ENCODE results near the gene HK1.
"Not testable (repeated sequence)": the region's sequence is repeated elsewhere in the genome, so short reads cannot be mapped to it uniquely, and the experiment has no call there.

Gene HK1

DNA sequence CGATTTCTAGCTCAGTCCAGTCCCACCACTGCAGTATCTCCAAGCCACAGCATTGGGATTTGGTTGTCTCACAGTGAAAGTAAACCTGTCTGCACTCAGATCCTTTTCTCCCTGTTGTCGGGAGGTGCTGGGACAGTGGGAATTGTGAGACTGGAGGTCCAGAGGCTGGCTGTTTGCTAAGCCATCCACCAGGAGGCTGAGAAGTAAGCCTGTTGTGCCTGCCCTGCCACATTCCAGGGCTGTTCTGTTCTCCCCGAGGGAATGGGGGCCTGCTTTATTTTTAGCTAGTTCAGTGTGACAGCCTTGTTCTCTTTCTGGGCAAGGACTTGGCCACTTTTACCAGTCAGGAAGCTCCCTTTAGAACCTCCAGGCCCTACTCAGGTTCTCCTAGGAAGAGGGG lies 54.9 kb downstream of the HK1 start:
- no peak overlapping the region for H3K27ac ChIP-seq (ENCODE audit: insufficient read depth, low read length, poor library complexity, severe bottlenecking)
- peaks cover 26% of the 10 kb centered on the region for H3K4me1 ChIP-seq (ENCODE audit: control insufficient read depth, insufficient read depth, low read length, poor library complexity, severe bottlenecking)
- no peak overlapping the region for H3K4me3 ChIP-seq (ENCODE audit: insufficient read depth, low read depth, low read length, poor library complexity, severe bottlenecking)

DNA sequence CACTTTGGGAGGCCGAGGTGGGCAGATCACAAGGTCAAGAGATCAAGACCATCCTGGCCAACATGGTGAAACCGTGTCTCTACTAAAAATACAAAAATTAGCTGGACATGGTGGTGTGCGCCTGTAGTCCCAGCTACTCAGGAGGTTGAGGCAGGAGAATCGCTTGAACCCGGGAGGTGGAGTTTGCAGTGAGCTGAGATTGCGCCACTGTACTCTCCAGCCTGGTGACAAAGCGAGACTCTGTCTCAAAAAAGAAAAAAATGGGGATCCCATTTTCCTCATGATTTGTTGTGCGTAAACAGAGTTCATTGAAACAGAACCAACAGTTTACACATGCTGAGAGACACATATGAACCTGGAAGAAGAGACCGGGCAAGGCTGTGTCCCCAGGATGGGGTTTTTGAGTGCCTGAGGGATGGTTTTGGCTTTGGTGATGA lies 55.6 kb downstream of the HK1 start:
- peaks cover 30% of the 10 kb centered on the region for H3K4me1 ChIP-seq (ENCODE audit: control insufficient read depth, insufficient read depth, low read length, poor library complexity, severe bottlenecking)
- not testable (repeated sequence) for H3K9me3 ChIP-seq (ENCODE audit: control insufficient read depth, low read length); H3K27me3 ChIP-seq (replicated peaks; ENCODE audit: control insufficient read depth, insufficient read depth, low read length, poor library complexity, severe bottlenecking); H3K27ac ChIP-seq (ENCODE audit: insufficient read depth, low read length, poor library complexity, severe bottlenecking); H3K36me3 ChIP-seq (ENCODE audit: control insufficient read depth, insufficient read depth, low read length); DNase-seq; H3K4me3 ChIP-seq (ENCODE audit: insufficient read depth, low read depth, low read length, poor library complexity, severe bottlenecking)

More for the DNA sequence above, 54.9 kb downstream of the HK1 start:
- no peaks in the 10 kb centered on the region for H3K9me3 ChIP-seq (ENCODE audit: control insufficient read depth, low read length)
- H3K27me3 ChIP-seq (replicated peaks; ENCODE audit: control insufficient read depth, insufficient read depth, low read length, poor library complexity, severe bottlenecking), result no peaks in the 10 kb centered on the region
- H3K36me3 ChIP-seq (ENCODE audit: control insufficient read depth, insufficient read depth, low read length), result no peaks in the 10 kb centered on the region
- DNase-seq, result no peak

DNA sequence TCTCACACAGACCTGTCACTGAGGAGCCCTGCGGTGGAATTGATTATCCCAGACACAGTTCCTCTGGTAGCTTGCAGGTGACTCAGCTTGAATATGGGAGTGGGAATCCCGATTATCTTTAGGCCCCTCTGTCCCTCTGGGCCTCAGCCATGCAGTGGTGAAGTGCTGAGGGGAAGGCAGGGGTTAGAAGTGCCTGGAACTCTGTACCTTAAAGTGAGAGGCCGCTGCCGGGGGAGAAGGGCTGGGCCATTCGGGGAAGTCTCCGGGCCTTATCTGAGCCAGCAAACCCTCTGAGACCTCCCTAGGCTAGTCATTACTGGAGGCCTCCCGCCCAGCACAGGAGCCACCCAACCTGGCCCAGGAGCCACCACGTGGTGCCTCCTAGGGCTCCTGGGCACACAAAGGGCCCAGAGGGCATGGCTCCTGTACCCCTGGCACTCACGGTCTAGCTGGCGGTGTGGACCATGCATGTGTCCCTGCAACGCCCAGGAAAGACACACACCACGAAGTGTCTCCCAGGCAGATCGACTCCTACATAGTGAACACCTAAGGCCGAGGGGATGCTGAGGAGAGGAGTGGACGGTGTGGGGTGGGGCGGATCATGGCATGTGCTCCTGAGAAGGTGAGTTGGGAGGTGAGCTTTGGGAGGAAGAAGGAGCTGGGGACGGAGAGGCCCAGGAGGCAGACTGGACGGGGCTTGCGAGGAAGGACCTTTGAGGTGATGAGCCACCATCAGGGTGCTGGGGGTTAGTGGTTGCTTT lies 56.2 kb downstream of the HK1 start:
- Histone ChIP-seq H3K27me3 (replicated peaks; ENCODE audit: control insufficient read depth, insufficient read depth, low read length, poor library complexity, severe bottlenecking) (no peaks in the 10 kb centered on the region), H3K9me3 (ENCODE audit: control insufficient read depth, low read length) (no peaks in the 10 kb centered on the region), H3K4me3 (ENCODE audit: insufficient read depth, low read depth, low read length, poor library complexity, severe bottlenecking) (peak overlapping the region; percentile 14), H3K4me1 (ENCODE audit: control insufficient read depth, insufficient read depth, low read length, poor library complexity, severe bottlenecking) (peaks cover 34% of the 10 kb centered on the region), H3K27ac (ENCODE audit: insufficient read depth, low read length, poor library complexity, severe bottlenecking) (peak overlapping the region; percentile 35), H3K36me3 (ENCODE audit: control insufficient read depth, insufficient read depth, low read length) (no peaks in the 10 kb centered on the region)
- DNase-seq, result no peak

DNA sequence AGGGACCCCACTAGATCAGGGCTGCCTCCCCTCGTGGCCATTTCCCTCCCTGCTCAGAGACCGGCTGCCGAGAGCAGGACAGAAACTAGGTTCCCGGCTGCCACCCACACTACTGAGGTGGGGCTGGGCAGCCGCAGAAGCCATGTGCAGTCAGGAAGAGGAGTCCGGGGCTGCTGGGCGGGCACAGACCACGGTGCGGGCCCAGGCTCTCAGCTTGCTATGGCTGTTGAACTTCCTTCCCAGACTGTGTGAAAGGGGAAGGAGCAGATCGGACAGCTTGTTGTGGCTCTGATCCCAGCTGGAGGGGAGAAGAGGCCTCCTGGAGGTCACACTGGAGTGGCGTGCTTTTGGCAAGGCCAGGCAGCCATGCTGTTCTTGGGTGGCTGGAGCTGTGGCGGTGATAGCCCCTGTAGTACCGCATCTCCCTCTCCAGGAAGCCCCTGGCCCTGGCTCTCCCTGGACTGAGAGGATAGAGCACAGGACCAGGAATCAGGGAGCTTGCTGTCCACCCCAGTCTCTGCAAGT lies 56.8 kb downstream of the HK1 start:
- H3K4me1 ChIP-seq (ENCODE audit: control insufficient read depth, insufficient read depth, low read length, poor library complexity, severe bottlenecking), result peaks cover 39% of the 10 kb centered on the region
- H3K27ac ChIP-seq (ENCODE audit: insufficient read depth, low read length, poor library complexity, severe bottlenecking), result peak overlapping the region; percentile 35
- no peak for DNase-seq
- H3K27me3 ChIP-seq (replicated peaks; ENCODE audit: control insufficient read depth, insufficient read depth, low read length, poor library complexity, severe bottlenecking), result no peaks in the 10 kb centered on the region
- H3K4me3 ChIP-seq (ENCODE audit: insufficient read depth, low read depth, low read length, poor library complexity, severe bottlenecking), result peak overlapping the region; percentile 14
- no peaks in the 10 kb centered on the region for H3K36me3 ChIP-seq (ENCODE audit: control insufficient read depth, insufficient read depth, low read length)
- no peaks in the 10 kb centered on the region for H3K9me3 ChIP-seq (ENCODE audit: control insufficient read depth, low read length)

DNA sequence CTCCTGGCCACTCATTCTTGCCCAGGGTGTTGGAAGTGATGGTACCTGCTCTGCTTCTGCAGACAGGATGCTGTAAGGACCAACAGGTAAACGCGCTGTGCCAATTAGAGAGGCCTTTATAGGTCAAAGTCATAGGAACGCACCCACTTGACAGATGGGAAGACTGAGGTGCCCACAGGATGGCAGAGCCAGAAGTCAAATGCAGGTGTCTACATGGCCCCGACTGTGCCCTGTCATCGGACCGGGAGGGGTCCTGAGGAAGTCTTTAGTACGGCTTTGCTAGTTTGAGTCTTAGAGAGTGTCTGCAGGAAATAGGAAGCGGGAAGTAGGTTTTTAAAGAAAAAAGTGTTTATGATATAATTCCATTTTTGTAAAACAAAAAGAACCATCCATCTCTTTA lies 57.3 kb downstream of the HK1 start:
- no peak overlapping the region for H3K4me3 ChIP-seq (ENCODE audit: insufficient read depth, low read depth, low read length, poor library complexity, severe bottlenecking)
- peaks cover 39% of the 10 kb centered on the region for H3K4me1 ChIP-seq (ENCODE audit: control insufficient read depth, insufficient read depth, low read length, poor library complexity, severe bottlenecking)
- H3K27ac ChIP-seq (ENCODE audit: insufficient read depth, low read length, poor library complexity, severe bottlenecking), result no peak overlapping the region
- no peak for DNase-seq
- no peaks in the 10 kb centered on the region for H3K36me3 ChIP-seq (ENCODE audit: control insufficient read depth, insufficient read depth, low read length)
- H3K9me3 ChIP-seq (ENCODE audit: control insufficient read depth, low read length), result no peaks in the 10 kb centered on the region
- H3K27me3 ChIP-seq (replicated peaks; ENCODE audit: control insufficient read depth, insufficient read depth, low read length, poor library complexity, severe bottlenecking), result no peaks in the 10 kb centered on the region

DNA sequence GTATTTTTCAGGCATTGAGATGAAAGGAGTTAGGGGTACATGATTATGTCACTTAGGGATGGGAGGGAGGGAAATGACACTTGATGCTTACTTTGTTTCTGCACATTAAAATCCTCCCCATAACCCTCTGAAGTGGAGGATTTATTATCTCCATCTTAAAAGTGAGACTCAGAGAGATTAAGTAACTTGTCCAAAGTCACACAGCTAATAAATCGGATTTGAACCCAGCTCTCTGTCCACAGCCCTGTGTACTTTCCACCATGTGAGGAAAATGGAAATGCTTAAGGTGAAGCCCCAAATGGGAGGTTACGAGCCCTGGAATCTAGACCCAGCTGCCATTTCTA lies 58.6 kb downstream of the HK1 start:
- Histone ChIP-seq H3K27ac (ENCODE audit: insufficient read depth, low read length, poor library complexity, severe bottlenecking) (no peak overlapping the region), H3K36me3 (ENCODE audit: control insufficient read depth, insufficient read depth, low read length) (no peaks in the 10 kb centered on the region), H3K4me3 (ENCODE audit: insufficient read depth, low read depth, low read length, poor library complexity, severe bottlenecking) (no peak overlapping the region), H3K27me3 (replicated peaks; ENCODE audit: control insufficient read depth, insufficient read depth, low read length, poor library complexity, severe bottlenecking) (no peaks in the 10 kb centered on the region), H3K4me1 (ENCODE audit: control insufficient read depth, insufficient read depth, low read length, poor library complexity, severe bottlenecking) (peaks cover 39% of the 10 kb centered on the region), H3K9me3 (ENCODE audit: control insufficient read depth, low read length) (no peaks in the 10 kb centered on the region)
- no peak for DNase-seq

DNA sequence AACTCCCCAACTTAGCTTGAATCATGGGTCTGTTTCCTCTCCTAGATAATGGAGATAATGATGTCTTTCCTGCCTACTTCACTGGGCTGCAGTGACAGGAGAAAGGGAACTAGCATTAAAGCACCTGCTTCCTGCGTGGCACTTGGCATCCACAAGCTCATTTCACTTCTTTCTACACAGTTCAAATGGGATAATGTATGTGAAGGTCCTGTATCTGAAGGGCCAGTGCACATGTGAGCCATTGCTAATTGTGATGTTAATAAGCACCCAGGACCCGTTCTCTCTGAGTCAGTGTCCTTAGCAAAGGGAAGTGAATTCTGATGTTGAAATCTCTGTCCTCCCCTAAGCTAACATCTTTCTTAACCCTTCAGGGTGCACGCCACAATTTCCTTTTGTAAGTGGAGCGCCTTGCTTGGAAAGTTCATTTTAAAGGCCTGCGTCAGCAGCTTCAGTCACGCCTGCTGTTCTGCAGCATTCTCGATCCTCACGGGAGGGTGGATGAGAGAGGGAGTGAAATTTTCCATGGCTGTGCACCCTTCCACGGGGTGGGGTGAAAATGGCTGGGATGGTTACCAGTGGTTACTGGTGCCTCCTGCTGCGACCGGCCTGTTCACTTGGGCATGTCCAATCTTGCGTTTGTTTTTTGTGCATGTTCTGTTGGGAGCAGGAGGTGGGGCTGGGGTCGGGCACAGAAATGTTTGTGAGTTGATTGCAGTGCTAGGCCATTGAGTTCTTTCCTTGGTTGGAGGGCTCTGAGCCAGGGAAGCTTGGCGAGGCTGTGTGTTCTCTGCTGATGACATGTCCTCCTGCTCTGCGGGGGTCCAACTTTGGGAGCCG lies 59.2 kb downstream of the HK1 start:
- H3K9me3 ChIP-seq (ENCODE audit: control insufficient read depth, low read length), result no peaks in the 10 kb centered on the region
- H3K27me3 ChIP-seq (replicated peaks; ENCODE audit: control insufficient read depth, insufficient read depth, low read length, poor library complexity, severe bottlenecking), result no peaks in the 10 kb centered on the region
- H3K27ac ChIP-seq (ENCODE audit: insufficient read depth, low read length, poor library complexity, severe bottlenecking), result no peak overlapping the region
- DNase-seq, result no peak
- H3K4me3 ChIP-seq (ENCODE audit: insufficient read depth, low read depth, low read length, poor library complexity, severe bottlenecking), result no peak overlapping the region
- H3K4me1 ChIP-seq (ENCODE audit: control insufficient read depth, insufficient read depth, low read length, poor library complexity, severe bottlenecking), result peaks cover 44% of the 10 kb centered on the region
- H3K36me3 ChIP-seq (ENCODE audit: control insufficient read depth, insufficient read depth, low read length), result no peaks in the 10 kb centered on the region

DNA sequence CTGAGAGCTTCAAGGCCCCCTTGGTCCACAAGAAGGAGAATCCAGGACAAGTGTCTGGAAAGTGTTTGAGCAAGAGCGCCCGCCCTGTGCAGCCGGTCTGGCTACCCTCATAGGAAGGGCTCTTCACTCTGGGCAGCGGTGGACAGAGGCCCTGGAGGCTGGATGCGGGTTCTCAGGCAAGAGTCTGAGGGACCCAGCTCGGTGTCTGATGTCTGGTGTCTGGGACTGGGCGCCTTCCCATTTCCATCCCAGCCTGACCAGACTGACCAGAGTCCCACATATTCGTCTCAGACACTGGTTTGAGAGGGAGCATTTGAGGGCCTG lies 59.8 kb downstream of the HK1 start:
- H3K4me3 ChIP-seq (ENCODE audit: insufficient read depth, low read depth, low read length, poor library complexity, severe bottlenecking), result no peak overlapping the region
- no peaks in the 10 kb centered on the region for H3K36me3 ChIP-seq (ENCODE audit: control insufficient read depth, insufficient read depth, low read length)
- no peaks in the 10 kb centered on the region for H3K27me3 ChIP-seq (replicated peaks; ENCODE audit: control insufficient read depth, insufficient read depth, low read length, poor library complexity, severe bottlenecking)
- peaks cover 44% of the 10 kb centered on the region for H3K4me1 ChIP-seq (ENCODE audit: control insufficient read depth, insufficient read depth, low read length, poor library complexity, severe bottlenecking)
- DNase-seq, result no peak
- H3K27ac ChIP-seq (ENCODE audit: insufficient read depth, low read length, poor library complexity, severe bottlenecking), result no peak overlapping the region
- no peaks in the 10 kb centered on the region for H3K9me3 ChIP-seq (ENCODE audit: control insufficient read depth, low read length)

DNA sequence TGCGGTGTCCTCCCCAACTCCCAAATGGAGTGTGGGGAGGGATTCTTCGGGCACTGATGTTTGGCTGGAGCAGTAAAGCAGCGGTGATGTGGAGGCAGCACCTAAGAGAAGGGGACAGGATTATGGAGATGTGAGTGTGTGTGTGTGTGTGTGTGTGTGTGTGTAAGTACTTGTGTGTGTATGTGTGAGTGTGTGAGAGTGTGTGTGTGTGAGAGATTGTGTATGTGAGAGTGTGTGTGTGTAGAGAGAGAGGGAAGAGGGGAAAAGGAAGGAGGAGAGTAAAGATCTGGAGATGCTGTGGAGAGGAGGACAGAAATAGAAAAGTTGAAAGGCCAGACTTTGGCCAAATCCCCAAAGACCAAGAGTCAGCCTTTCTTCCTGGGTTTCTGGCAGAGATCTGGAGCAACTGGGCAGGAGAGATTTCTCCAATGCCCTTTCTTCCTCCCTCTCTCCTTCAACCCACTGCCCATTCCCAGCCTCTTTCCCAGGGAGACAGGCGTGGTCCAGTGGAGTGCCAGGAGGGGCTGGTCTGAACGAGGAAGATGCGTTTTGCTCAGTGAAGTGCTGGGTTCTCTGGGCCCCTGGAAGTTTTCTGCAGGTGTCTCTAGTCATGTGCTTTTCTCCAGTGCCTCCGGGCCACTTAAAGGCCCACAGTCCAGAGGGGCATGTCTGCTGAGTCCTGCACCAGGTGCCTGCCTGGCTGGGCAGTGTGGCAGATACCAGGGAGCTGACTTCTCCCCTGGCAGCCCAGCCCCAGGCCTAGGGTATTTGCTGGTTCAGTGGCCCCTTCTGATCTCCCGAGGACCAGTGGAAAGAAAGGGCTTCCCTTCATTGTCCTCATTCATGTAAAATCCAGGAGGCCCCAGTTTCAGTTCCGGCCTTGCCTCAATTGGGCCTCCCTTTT lies 60.5 kb downstream of the HK1 start:
- Histone ChIP-seq H3K36me3 (ENCODE audit: control insufficient read depth, insufficient read depth, low read length) (no peaks in the 10 kb centered on the region), H3K9me3 (ENCODE audit: control insufficient read depth, low read length) (no peaks in the 10 kb centered on the region), H3K27ac (ENCODE audit: insufficient read depth, low read length, poor library complexity, severe bottlenecking) (no peak overlapping the region), H3K4me1 (ENCODE audit: control insufficient read depth, insufficient read depth, low read length, poor library complexity, severe bottlenecking) (peaks cover 44% of the 10 kb centered on the region), H3K27me3 (replicated peaks; ENCODE audit: control insufficient read depth, insufficient read depth, low read length, poor library complexity, severe bottlenecking) (no peaks in the 10 kb centered on the region), H3K4me3 (ENCODE audit: insufficient read depth, low read depth, low read length, poor library complexity, severe bottlenecking) (no peak overlapping the region)
- DNase-seq, result no peak

Data from effector memory CD4-positive, alpha-beta T cell (primary cell).